Kidney epithelial cell (primary cell): ENCODE data around the gene LAMC3. TPM values are rescaled to one million over a fixed set of nuclear protein-coding genes. Genes with fewer than 3 reads are reported as not detected.

Source experiments
- DNase-seq: peaks from one replicate; pipeline ENCODE4 v3.0.0-alpha.2; 2010; ENCODE audit warnings: low read depth
- H3K27me3 ChIP-seq: 2 replicates; pipeline ENCODE4 v1.6.0; 2011; ENCODE audit warnings: low read length; ENCODE audit not compliant: control insufficient read depth, insufficient read depth
- H3K36me3 ChIP-seq: 2 replicates; pipeline ENCODE4 v1.5.1; 2011; ENCODE audit warnings: low read length; ENCODE audit not compliant: control insufficient read depth, insufficient read depth
- H3K4me3 ChIP-seq: 2 replicates; pipeline ENCODE4 v1.5.1; 2011; ENCODE audit warnings: low read depth, mild to moderate bottlenecking, control low read depth, low read length
- total RNA-seq: library from RNA; depleted of rRNA; stranded (reverse); fragments of >200 nt; gene quantifications from 2 replicates; pipeline ENCODE4 v1.2.3, GENCODE V29; 2015
- TF ChIP-seq, protein P1 (sequence below): IDR thresholded peaks from 2 replicates; pipeline ENCODE4 v1.5.1; 2011; ENCODE audit warnings: mild to moderate bottlenecking, moderate library complexity, low read length, control low read depth, inconsistent platforms; ENCODE audit not compliant: insufficient read depth, poor library complexity, severe bottlenecking

The LAMC3 gene
- total RNA-seq, 1 donor from 2014 or later: 7.5 TPM

DNA sequence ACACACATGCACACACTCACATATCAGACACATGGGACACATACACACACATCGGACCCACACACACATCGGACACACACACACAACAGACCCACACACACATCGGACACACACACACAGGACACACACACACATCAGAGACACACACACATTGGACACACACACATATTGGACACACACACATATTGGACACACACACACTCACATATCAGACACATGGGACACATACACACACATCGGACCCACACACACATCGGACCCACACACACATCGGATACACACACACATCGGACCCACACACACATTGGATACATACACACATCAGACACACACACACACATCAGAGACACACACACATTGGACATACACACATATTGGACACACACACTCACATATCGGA, 12.8 kb upstream of the LAMC3 start:
- no peak for DNase-seq
- TF ChIP-seq, protein P1, sequence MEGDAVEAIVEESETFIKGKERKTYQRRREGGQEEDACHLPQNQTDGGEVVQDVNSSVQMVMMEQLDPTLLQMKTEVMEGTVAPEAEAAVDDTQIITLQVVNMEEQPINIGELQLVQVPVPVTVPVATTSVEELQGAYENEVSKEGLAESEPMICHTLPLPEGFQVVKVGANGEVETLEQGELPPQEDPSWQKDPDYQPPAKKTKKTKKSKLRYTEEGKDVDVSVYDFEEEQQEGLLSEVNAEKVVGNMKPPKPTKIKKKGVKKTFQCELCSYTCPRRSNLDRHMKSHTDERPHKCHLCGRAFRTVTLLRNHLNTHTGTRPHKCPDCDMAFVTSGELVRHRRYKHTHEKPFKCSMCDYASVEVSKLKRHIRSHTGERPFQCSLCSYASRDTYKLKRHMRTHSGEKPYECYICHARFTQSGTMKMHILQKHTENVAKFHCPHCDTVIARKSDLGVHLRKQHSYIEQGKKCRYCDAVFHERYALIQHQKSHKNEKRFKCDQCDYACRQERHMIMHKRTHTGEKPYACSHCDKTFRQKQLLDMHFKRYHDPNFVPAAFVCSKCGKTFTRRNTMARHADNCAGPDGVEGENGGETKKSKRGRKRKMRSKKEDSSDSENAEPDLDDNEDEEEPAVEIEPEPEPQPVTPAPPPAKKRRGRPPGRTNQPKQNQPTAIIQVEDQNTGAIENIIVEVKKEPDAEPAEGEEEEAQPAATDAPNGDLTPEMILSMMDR: no peak
- Histone ChIP-seq H3K36me3 (no peaks in the 10 kb centered on the region), H3K27me3 (peaks cover 33% of the 10 kb centered on the region), H3K4me3 (no peak overlapping the region)

DNA sequence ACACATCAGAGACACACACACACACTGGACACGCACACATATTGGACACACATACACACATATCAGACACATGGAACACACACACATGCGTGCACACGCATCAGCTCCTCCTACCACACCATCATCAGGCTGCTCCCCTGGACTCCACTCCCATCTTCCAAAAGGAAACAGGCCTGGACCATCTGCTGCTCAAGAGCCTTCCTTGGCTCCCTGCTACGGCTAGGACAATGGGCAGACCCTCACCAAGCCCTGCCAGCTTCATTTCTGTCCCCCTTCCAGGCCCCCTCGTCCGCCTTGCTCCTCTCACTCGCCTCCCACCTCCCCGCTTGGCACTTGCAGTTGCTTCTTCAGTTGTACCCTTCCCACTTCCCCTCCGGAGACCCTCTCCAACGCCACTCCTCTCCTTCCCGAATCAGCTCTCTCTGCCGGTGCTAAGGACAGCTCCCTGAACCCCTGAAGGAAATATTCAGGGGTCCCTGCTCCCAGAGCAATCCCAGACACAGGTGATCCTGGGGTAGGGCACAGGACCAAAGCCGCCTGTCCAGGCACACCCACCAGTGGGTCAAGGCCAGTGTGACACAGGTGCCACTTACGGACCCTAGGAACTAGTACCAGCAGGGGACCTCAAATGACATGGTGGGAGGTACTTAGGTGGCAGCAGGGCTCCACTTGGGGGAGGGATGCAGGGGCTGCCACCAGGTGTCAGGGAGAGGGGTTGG, 12.1 kb upstream of the LAMC3 start:
- H3K27me3 ChIP-seq: peaks cover 32% of the 10 kb centered on the region
- TF ChIP-seq, protein P1: no peak
- no peaks in the 10 kb centered on the region for H3K36me3 ChIP-seq
- no peak for DNase-seq
- H3K4me3 ChIP-seq: no peak overlapping the region

DNA sequence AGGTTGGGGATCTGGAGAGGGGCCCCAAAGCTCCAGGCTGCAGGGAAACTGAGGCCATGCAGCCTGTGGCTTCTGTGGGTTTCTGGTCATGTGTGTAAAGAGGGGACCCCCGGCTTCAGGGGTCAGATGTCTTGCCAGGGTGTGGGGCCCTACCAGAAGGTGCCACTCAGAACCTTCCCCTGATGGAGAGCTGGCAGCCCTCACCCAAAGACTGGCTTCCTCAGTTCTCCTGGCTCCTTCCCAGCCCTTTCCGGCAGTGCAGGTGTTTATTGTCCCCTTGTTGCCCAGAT, 11.6 kb upstream of the LAMC3 start:
- peaks cover 32% of the 10 kb centered on the region for H3K27me3 ChIP-seq
- TF ChIP-seq, protein P1: no peak
- H3K36me3 ChIP-seq: no peaks in the 10 kb centered on the region
- no peak for DNase-seq
- no peak overlapping the region for H3K4me3 ChIP-seq

DNA sequence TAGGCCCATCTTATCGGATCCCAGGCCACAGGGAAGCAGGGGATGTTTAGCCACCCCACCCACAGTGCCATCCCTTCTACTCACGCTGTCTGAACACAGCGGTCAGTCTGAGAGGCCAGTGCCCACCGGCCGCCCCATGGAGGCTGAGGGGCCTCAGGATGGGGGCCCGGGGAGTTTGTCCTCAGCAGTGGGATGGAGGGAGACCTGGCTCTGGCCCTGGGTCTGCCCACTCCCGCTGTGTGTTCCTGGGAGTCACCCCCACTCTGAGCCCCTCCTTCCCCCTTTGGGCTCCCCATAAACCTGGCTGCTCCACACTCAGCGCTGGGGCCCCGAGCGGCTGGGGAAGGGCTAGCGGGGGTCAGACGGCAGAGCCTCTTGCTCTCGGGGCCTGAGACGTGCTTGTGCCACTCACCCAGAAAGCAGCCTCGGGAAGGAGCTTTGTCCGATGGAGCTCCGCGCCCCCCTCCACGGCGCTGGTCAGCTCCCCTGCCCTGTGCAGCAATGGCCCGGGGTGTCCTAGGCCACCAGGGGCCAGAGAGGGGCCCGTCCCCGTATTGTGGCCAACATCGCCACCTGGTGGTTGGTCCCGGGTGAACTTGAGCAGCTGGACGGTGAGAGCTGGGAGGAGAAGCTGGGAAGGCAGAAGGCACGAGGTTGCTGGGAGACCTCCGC, 10.9 kb upstream of the LAMC3 start:
- TF ChIP-seq, protein P1: peak; percentile 81
- DNase-seq: no peak
- no peak overlapping the region for H3K4me3 ChIP-seq
- peaks cover 30% of the 10 kb centered on the region for H3K27me3 ChIP-seq
- H3K36me3 ChIP-seq: no peaks in the 10 kb centered on the region

DNA sequence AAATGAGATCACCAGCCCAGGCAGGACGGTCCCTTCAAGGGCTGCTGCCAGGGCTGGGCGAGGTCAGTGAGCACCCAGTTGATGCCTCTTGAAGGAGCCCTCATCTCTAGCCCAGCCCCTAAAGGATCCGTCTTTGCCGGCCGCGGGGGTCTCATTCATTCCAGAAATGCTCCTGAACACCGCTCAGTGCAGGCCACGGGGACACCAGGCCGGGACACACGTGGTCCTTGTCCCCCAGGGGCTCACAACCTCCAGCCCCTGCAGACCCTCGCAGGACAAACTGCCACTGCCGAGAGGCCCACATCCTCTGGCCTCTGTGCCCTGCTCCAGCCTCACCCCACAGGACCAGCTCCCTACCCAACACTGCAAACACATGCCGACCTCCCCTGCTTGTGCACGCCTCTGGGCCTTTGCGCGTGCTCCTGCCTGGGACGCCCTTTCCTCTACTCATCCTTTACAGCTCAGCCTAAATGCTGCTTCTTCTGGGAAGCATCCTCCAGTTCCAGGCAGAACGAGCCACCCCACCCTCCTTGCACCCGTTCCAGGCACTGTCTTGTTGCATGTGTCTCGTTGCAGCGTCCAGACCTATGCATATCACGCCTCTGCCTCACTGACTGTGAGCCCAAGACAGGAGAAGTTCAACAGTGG, 10.3 kb upstream of the LAMC3 start:
- Histone ChIP-seq H3K4me3 (no peak overlapping the region), H3K36me3 (no peaks in the 10 kb centered on the region), H3K27me3 (peaks cover 30% of the 10 kb centered on the region)
- no peak for DNase-seq
- TF ChIP-seq, protein P1: no peak
